Tibial artery (tissue), 4 donors: ENCODE measurements around the gene CEBPG.
A peak's percentile ranks its signal among the peaks of the same experiment; 100 is the strongest.

Source experiments
- DNase-seq, 2 donors: peaks; one replicate each; pipeline ENCODE4 v3.0.0-alpha.2; 2019
- H3K27ac ChIP-seq, 2 donors: fragments of 200-600 bp; sonication (generic) in 1 of 2; 1 replicate in 1 of 2; 2 replicates in 1 of 2; pipeline ENCODE4 v1.5.1; 2018 to 2019; ENCODE audit warnings: mild to moderate bottlenecking in 1 of 2
- H3K27me3 ChIP-seq, 2 donors: fragments of 200-600 bp; sonication (generic) in 1 of 2; one replicate each; pipeline versions ENCODE4 v1.5.1 to v1.6.0; 2016 to 2019
- H3K36me3 ChIP-seq, 3 donors: fragments of 200-600 bp; sonication (generic) in 2 of 3; one replicate each; pipeline ENCODE4 v1.5.1; 2016 to 2019; ENCODE audit warnings: mild to moderate bottlenecking in 2 of 3
- H3K4me1 ChIP-seq, 4 donors: fragments of 200-600 bp; sonication (generic) in 2 of 4; 1 replicate in 3 of 4; 2 replicates in 1 of 4; pipeline ENCODE4 v1.5.1; 2016 to 2019
- H3K4me3 ChIP-seq, 2 donors: fragments of 200-600 bp; sonication (generic) in 1 of 2; 1 replicate in 1 of 2; 2 replicates in 1 of 2; pipeline ENCODE4 v1.5.1; 2018 to 2019; ENCODE audit warnings: mild to moderate bottlenecking in 2 of 2
- H3K9me3 ChIP-seq, 3 donors: fragments of 200-600 bp; sonication (generic) in 1 of 3; one replicate each; pipeline ENCODE4 v1.5.1; 2016 to 2019
- CTCF ChIP-seq, 2 experiments: fragments of 200-600 bp in 1 of 2; fragments of 450-650 bp in 1 of 2; IDR thresholded peaks; one replicate each; pipeline ENCODE4 v1.5.1; 2017 to 2019; ENCODE audit warnings: antibody characterized with exemption in 2 of 2, mild to moderate bottlenecking in 1 of 2, moderate library complexity in 1 of 2
- intact Hi-C: fragments of 100-400 bp; cut with DNase I; formaldehyde crosslinking; loops from one replicate; pipeline ENCODE4 v1.15.0; 2023; ENCODE audit warnings: low total_unique reads

CEBPG gene

GRCh38 chr19:33373453-33374235 is at the start of gene CEBPG:
TSS of gene CEBPG (plus strand) at chr19:33373709. CDS start at chr19:33379240, 5,531 bp downstream.
- TF ChIP-seq CTCF (IDR thresholded peaks at IDR 0.05), result peak in 1 of 2 experiments; percentile 48
- no peaks in the 10 kb centered on the region for H3K36me3 ChIP-seq
- no peaks in the 10 kb centered on the region for H3K27me3 ChIP-seq
- intact Hi-C loops, result loop anchor here (2.0 kb wide), 1 partner anchor 71 kb away; the partner anchor contains the start of gene CEBPA
- DNase-seq, result peak; percentile 89 to 97
- peaks cover 0 to 37% (median 16%) of the 10 kb centered on the region in 4 donors for H3K4me1 ChIP-seq
- peak within 1 kb of the TSS; percentile 92 to 95 for H3K27ac ChIP-seq
- peak within 1 kb of the TSS; percentile 76 to 83 for H3K4me3 ChIP-seq
- H3K9me3 ChIP-seq, result no peaks in the 10 kb centered on the region

GRCh38 chr19:33324628-33325027 is 48.9 kb upstream of the CEBPG start:
- Histone ChIP-seq H3K4me1 (no peaks in the 10 kb centered on the region), H3K9me3 (peaks cover 0 to 10% (median 0%) of the 10 kb centered on the region in 3 donors), H3K27me3 (peaks cover 0 to 10% of the 10 kb centered on the region in 2 donors), H3K4me3 (no peak overlapping the region), H3K36me3 (no peaks in the 10 kb centered on the region), H3K27ac (no peak overlapping the region)
- intact Hi-C loops, result no loop called here
- DNase-seq, result no peak
- TF ChIP-seq CTCF (IDR thresholded peaks at IDR 0.05), result no peak

GRCh38 chr19:33325920-33326319 is 47.6 kb upstream of the CEBPG start:
- intact Hi-C loops, result no loop called here
- no peaks in the 10 kb centered on the region for H3K36me3 ChIP-seq
- DNase-seq, result peak; percentile 67 to 74
- H3K27ac ChIP-seq, result no peak overlapping the region
- H3K4me1 ChIP-seq, result no peaks in the 10 kb centered on the region
- peaks cover 0 to 10% (median 0%) of the 10 kb centered on the region in 3 donors for H3K9me3 ChIP-seq
- no peak for TF ChIP-seq CTCF (IDR thresholded peaks at IDR 0.05)
- H3K4me3 ChIP-seq, result no peak overlapping the region
- peaks cover 0 to 12% of the 10 kb centered on the region in 2 donors for H3K27me3 ChIP-seq

GRCh38 chr19:33329060-33329459 is 44.4 kb upstream of the CEBPG start:
- peaks cover 0 to 10% (median 0%) of the 10 kb centered on the region in 3 donors for H3K9me3 ChIP-seq
- H3K4me3 ChIP-seq, result no peak overlapping the region
- H3K27me3 ChIP-seq, result peaks cover 0 to 17% of the 10 kb centered on the region in 2 donors
- no peak for DNase-seq
- TF ChIP-seq CTCF (IDR thresholded peaks at IDR 0.05), result no peak
- H3K4me1 ChIP-seq, result no peaks in the 10 kb centered on the region
- H3K36me3 ChIP-seq, result no peaks in the 10 kb centered on the region
- no peak overlapping the region for H3K27ac ChIP-seq
- intact Hi-C loops, result no loop called here

- H3K36me3 ChIP-seq, result no peaks in the 10 kb centered on the region
- no peaks in the 10 kb centered on the region for H3K4me1 ChIP-seq
- DNase-seq, result no peak
- peaks cover 0 to 17% of the 10 kb centered on the region in 2 donors for H3K27me3 ChIP-seq
- TF ChIP-seq CTCF (IDR thresholded peaks at IDR 0.05), result no peak
- no peak overlapping the region for H3K27ac ChIP-seq
- H3K4me3 ChIP-seq, result no peak overlapping the region
- intact Hi-C loops, result no loop called here
- H3K9me3 ChIP-seq, result peaks cover 0 to 10% (median 0%) of the 10 kb centered on the region in 3 donors
Observed at GRCh38 chr19:33329736-33330135, 43.8 kb upstream of the CEBPG start.
